Aorta (tissue), 5 donors: ENCODE results near the gene PCBP4. TPM values are rescaled to one million over a fixed set of nuclear protein-coding genes. Genes with fewer than 3 reads are reported as not detected.

Experiments used
- ATAC-seq: fragments of 200-7000 bp; cut with Tn5 transposase; one replicate; pipeline ENCODE4 v1.9.1; 2022; ENCODE audit warnings: moderate library complexity; ENCODE audit not compliant: low FRiP score
- DNase-seq, 2 donors: peaks; one replicate each; pipeline ENCODE4 v3.0.0-alpha.2; 2020
- H3K27ac ChIP-seq, 2 donors: one replicate each; pipeline ENCODE4 v1.5.1; 2013; ENCODE audit warnings: low read length in 2 of 2, mild to moderate bottlenecking in 2 of 2, moderate library complexity in 2 of 2, control low read depth in 1 of 2, inconsistent platforms in 1 of 2, low read depth in 1 of 2
- H3K27me3 ChIP-seq, 2 donors: one replicate each; pipeline ENCODE4 v1.6.1; 2013; ENCODE audit warnings: control low read depth in 1 of 2, low read length in 1 of 2, mild to moderate bottlenecking in 1 of 2, moderate library complexity in 1 of 2; ENCODE audit not compliant: insufficient read depth in 2 of 2, control insufficient read depth in 1 of 2
- H3K36me3 ChIP-seq, 2 donors: one replicate each; pipeline ENCODE4 v1.6.1; 2013; ENCODE audit warnings: control low read depth in 1 of 2, low read length in 1 of 2, mild to moderate bottlenecking in 1 of 2; ENCODE audit not compliant: insufficient read depth in 2 of 2, control insufficient read depth in 1 of 2
- H3K4me1 ChIP-seq, 2 donors: one replicate each; pipeline ENCODE4 v1.6.1; 2013; ENCODE audit warnings: low read length in 2 of 2, control low read depth in 1 of 2, mild to moderate bottlenecking in 1 of 2, moderate library complexity in 1 of 2; ENCODE audit not compliant: insufficient read depth in 2 of 2, control insufficient read depth in 1 of 2
- H3K4me3 ChIP-seq, 2 donors: one replicate each; pipeline ENCODE4 v1.5.1; 2013; ENCODE audit warnings: low read length in 2 of 2, control low read depth in 1 of 2, mild to moderate bottlenecking in 1 of 2
- H3K9me3 ChIP-seq: one replicate; pipeline ENCODE4 v1.6.1; 2013; ENCODE audit warnings: mild to moderate bottlenecking, low read length; ENCODE audit not compliant: control insufficient read depth
- WGBS, 2 donors: extraction: QIAGEN DNeasy Blood & Tissue Kit; methylation state at CpG; one replicate each; pipeline ENCODE4 v1.1.7; 2013; 5-methylcytosine and 5-hydroxymethylcytosine counted together
- intact Hi-C, 2 donors: fragments of 100-400 bp; cut with DNase I; formaldehyde crosslinking; loops; one replicate each; pipeline versions ENCODE4 v1.14.2 to v1.15.0; 2022
- polyA plus RNA-seq, 2 donors: library from polyadenylated mRNA; stranded (reverse); fragments of 200-250 nt; gene quantifications; one replicate each; pipeline ENCODE4 v1.2.3, GENCODE V29; 2013
- total RNA-seq, 2 donors: library from RNA; stranded (reverse); fragmentation: NEBNext Ultra II Directional; extraction: Animal tissue kit (Norgen Biotek cat#: 25700); gene quantifications; one replicate each; pipeline ENCODE4 v1.2.1, GENCODE V29; 2021
- donor health status: healthy with polysubstance abuse.
- donor health status: Bipolar disorder and iron deficiency.
- donor health status: DM: no; HTN: no; CAD: no.
- donor health status: DM: no; HTN: no; CAD: no.
- donor health status: DM: yes; HTN: yes; CAD: no.

PCBP4 gene
- total and polyA plus RNA-seq, 4 donors, result 29.4 to 124 (median 60.9) TPM

DNA sequence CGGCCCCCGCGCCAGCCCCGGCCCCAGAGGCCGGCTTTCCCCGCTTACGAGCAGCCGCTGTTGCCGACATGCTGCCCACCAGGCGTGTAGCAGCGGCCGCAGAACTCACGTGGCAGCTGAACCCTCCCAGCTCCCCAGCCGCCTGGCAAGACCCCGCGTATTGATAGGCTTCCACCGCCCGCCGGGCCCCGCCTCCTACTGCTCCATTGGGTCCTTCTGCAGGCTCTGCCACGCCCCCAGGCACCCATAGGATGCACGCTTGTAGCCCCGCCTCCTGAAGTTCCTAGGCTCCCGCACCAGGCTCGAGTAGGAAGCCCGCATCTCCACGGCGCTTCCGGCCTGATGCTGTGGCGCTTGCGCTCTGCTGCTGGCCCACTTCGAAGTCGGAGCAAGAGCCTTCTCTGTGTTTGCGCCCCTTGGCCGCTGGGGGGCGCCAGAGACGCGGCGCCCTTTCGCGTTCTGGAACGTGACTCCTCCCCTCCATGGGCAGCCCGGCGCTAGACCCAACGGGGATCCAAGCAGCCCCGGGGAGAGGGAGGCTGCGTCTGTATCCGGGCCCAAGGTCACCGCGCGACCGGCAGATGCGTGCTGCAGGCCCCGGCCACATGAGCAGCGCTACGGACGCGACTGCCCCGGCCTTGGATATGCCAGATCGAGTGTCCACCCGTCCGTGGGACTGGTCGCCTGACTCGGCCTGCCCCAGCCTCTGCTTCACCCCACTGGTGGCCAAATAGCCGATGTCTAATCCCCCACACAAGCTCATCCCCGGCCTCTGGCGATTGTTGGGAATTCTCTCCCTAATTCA lies 25.3 kb downstream of the PCBP4 start, which contains the start of the genes PARP3 and RRP9:
PARP3 (plus strand) TSS at position 566 of the 805 bp plus-strand sequence. CDS start 993 bp downstream, outside the sequence.
RRP9 (minus strand) TSS at position 107 of the 805 bp plus-strand sequence; CDS start at position 70, 37 bp downstream.
- 1% methylated on average over 67 of the region's 67 CpGs for WGBS, 2 donors

DNA sequence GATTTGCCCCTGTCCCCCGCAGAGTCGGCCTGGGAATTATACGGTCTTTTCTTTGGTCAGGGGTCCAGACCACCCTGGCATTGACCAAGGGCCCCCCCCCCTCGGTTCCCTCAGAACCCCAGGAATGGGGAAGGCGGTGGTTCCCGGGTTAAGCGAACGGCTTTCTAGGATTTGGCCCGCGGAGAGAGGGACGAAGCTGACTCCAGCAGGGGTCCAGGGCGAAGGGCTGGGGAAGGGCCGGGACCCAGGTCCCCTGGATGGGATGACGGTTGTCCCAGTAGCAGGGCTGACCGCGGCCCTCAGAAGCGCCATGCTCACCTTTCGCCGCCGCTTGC lies 25.8 kb downstream of the PCBP4 start:
- Histone ChIP-seq H3K4me3 (peak overlapping the region; percentile 64 to 72), H3K9me3 (no peaks in the 10 kb centered on the region), H3K27ac (no peak overlapping the region), H3K27me3 (no peaks in the 10 kb centered on the region), H3K4me1 (no peaks in the 10 kb centered on the region), H3K36me3 (peaks cover 0 to 2% of the 10 kb centered on the region in 2 donors)
- intact Hi-C loops, result no loop called here
- 0% methylated on average over 19 to 20 of the region's 20 CpGs for WGBS, 2 donors
- DNase-seq (no peak), ATAC-seq (no peak)

More for the DNA sequence above, 25.3 kb downstream of the PCBP4 start, which contains the start of the genes PARP3 and RRP9:
- Histone ChIP-seq H3K27ac (peak within 1 kb of the TSS; percentile 83 to 94), H3K9me3 (no peaks in the 10 kb centered on the region), H3K4me3 (peak within 1 kb of the TSS; percentile 64 to 72), H3K4me1 (no peaks in the 10 kb centered on the region), H3K27me3 (no peaks in the 10 kb centered on the region), H3K36me3 (peaks cover 0 to under 1% of the 10 kb centered on the region in 2 donors)
- DNase-seq (peak; percentile 100), ATAC-seq (peak; percentile 96)
- intact Hi-C loops, result loop anchor here in 1 of 2 donors (1.0 kb wide), 1 partner anchor 32 kb away; the partner anchor contains the start of gene ABHD14B

DNA sequence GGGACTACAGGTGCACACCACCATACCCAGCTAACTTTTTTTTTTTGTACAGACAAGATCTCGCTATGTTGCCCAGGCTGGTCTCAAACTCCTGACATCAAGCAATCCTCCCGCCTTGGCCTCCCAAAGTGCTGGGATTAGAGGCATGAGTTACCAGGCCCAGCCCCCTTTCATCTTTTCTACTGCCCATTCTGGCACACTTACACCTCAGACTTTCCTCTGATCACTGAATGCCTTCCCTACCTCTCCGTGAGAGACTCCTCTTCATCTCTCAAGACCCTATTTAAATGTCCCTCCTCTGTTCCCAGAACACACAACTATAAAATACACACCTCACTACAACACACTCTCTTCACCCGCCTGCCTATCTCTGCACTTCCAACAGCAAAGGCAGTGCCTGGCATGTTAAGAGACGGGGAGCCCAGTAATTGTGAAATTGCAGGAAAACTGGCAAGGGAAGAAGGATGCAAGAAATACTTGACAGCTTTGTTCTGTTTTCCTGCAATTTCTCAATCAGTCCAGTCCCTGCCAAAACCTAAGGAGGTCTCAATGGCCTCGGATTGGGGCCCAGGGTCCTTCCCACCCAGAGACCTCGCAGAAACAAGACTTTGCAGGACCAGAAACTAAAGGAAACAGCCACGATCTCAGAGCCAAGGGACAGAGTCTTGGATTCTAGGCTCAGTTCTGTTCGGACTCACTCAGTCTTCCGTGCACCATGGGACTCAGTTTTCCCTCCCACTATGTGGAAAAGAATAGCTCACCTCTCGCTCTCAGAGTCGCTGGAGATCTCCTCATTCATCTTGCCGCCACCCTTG lies 26.4 kb downstream of the PCBP4 start:
- ATAC-seq (no peak), DNase-seq (peak in 1 of 2 donors; percentile 49)
- intact Hi-C loops, result no loop called here
- Histone ChIP-seq H3K27me3 (no peaks in the 10 kb centered on the region), H3K4me1 (no peaks in the 10 kb centered on the region), H3K27ac (no peak overlapping the region), H3K4me3 (peak overlapping the region; percentile 64 to 72), H3K36me3 (peaks cover 0 to 2% of the 10 kb centered on the region in 2 donors), H3K9me3 (no peaks in the 10 kb centered on the region)
- WGBS, 2 donors, result 30 to 34% methylated on average over 13 of the region's 13 CpGs

DNA sequence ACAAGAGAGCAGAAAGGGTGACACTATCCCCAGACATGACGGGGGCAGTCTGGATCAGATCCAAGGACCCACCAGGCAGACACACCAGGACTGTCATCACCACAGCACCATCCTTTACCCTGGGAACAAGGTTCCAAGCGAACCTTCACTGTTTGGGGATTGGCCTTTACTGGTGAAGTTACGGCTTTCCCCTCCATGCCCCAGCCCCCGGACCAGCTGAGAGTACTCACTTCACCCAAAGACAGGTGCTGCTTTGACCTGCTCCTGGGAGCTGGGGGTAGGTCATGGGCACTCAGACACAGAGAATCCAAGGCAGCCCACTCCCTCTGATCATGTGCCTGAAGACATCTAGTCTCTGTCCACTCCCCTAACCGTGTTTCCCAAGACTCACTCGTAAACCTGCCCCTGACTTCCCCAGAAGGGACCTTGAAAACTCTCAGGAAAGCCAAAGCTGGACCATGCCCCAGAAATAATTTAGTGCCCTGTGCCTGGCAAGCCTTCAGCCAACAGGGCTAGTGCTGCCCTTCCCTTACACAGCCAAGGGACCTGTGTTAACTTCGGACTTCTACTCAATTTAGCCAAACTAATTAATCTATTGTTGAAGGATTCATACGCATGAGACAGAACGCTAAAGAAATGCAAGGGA lies 28.4 kb downstream of the PCBP4 start:
- Histone ChIP-seq H3K27me3 (no peaks in the 10 kb centered on the region), H3K4me3 (no peak overlapping the region), H3K27ac (no peak overlapping the region), H3K36me3 (peaks cover 0 to 8% of the 10 kb centered on the region in 2 donors), H3K4me1 (no peaks in the 10 kb centered on the region), H3K9me3 (no peaks in the 10 kb centered on the region)
- peak in 1 of 2 donors; percentile 46 for DNase-seq
- whole genome bisulfite sequencing, 2 donors, result 91 to 92% methylated on average over 9 of the region's 9 CpGs
- intact Hi-C loops, result no loop called here
- no peak for ATAC-seq

DNA sequence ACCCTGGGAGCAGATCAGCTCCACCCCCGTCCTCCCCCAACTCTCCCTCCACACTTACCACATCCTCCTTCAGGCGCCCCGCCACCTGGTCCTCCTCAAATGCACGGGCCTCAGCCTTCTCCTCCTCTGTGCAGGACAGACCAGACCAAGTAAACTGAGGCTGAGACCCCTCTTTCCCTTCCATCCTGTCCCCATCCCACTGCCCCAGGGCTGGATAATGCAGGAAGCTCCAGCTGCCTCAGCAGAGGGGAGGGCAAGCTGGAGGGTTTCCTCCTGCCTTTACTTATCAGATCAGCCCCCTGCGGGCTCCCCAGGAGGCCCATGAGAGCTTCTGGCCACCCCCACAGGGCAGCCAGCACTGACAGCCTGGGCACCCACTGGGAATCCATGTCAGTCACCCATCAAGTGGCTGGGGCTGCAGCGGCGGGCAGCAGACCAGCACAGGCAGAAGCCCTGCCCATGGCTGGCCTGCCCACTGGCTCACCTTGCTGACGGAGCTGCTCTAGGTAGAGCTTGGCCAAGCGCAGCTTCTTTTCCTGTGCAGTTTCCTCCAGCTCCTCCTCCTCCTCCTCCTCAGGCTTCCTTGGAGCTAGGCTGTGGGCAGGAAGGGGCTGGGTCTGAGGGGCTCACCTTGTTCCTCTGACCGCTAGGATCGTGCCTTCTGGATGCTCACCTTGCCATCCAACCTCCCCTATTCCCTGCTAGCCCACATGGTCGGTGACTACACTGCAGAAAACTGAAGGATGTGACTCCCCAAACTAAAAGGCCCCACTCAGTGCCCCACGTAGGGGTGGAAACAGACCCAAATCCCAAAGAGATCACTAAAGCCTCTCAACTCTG lies 29.4 kb downstream of the PCBP4 start:
- peaks cover 0 to 10% of the 10 kb centered on the region in 2 donors for H3K36me3 ChIP-seq
- peak; percentile 46 to 51 for DNase-seq
- no peak overlapping the region for H3K27ac ChIP-seq
- ATAC-seq, result no peak
- no peaks in the 10 kb centered on the region for H3K4me1 ChIP-seq
- no peaks in the 10 kb centered on the region for H3K27me3 ChIP-seq
- no peak overlapping the region for H3K4me3 ChIP-seq
- intact Hi-C loops, result no loop called here
- no peaks in the 10 kb centered on the region for H3K9me3 ChIP-seq
- WGBS, 2 donors, result 92% methylated on average over 13 of the region's 13 CpGs

DNA sequence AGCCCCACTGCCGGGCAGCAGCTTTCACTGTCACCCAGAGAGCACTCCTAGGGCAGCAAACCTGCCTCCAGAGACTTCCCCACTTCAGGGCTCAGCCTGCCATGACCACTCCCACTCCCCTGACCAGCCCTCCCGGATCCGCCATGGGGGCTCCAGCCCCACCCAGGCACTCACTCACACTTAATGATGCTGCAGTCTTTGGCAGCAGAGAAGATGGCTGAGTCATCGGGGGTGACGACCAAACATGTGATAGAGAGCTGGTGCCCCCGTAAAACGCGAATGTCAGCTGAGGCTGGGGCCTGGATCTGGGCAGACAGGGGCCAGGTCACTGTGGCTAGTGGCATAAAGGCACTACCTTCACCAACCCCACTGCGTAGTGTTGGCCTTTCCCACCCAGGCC lies 30.2 kb downstream of the PCBP4 start:
- 86 to 88% methylated on average over 9 of the region's 9 CpGs for WGBS, 2 donors
- peaks cover 0 to 12% of the 10 kb centered on the region in 2 donors for H3K36me3 ChIP-seq

DNA sequence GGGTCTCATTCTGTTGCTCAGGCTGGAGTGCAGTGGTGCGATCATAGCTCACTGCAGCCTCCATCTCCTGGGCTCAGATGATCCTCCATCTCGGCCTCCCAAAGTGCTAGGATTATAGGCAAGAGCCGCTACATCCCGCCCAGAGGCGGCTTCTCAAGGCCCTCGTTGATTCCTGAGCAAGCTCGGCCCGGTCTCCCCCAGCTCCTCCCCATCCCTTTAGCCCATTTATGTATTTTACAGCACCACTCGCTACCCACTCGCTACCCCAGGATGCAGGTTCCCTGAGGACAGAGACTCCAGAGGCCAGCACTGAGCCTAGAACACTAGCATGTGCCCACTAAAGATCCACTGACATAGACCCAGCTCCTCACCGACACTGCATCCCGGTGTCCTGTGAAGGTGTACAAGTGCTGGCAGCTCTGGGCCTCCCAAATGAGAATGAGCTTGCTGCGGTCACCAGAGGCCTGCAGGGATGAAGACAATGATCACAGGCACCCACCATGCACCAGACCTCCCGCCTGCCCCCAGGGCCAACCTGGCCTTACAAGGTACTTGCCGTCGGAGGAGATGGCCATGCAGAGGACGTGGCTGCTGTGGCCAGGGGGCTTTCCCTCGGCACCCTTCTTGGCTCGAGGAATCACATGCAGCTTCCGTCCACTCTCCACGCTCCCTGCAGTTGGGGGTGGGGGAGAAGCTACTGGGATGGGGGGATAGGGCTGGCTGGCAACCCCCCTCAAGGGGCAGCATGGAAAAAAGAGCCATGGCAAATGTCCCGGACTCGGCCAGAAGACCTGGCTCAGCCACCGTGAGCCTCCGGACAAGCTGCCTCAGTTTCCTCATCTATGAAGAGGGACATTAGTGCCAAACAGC lies 31.1 kb downstream of the PCBP4 start:
- DNase-seq (peak in 1 of 2 donors; percentile 72), ATAC-seq (no peak)
- intact Hi-C loops, result no loop called here
- H3K27me3 ChIP-seq, result no peaks in the 10 kb centered on the region
- peaks cover 0 to 12% of the 10 kb centered on the region in 2 donors for H3K36me3 ChIP-seq
- H3K4me1 ChIP-seq, result no peaks in the 10 kb centered on the region
- 96% methylated on average over 25 of the region's 25 CpGs for WGBS, 2 donors
- H3K9me3 ChIP-seq, result no peaks in the 10 kb centered on the region
- no peak overlapping the region for H3K4me3 ChIP-seq
- no peak overlapping the region for H3K27ac ChIP-seq

More for the DNA sequence above, 30.2 kb downstream of the PCBP4 start:
- no peak overlapping the region for H3K4me3 ChIP-seq
- no peak overlapping the region for H3K27ac ChIP-seq
- ATAC-seq (no peak), DNase-seq (peak in 1 of 2 donors; percentile 51)
- no peaks in the 10 kb centered on the region for H3K9me3 ChIP-seq
- H3K4me1 ChIP-seq, result no peaks in the 10 kb centered on the region
- intact Hi-C loops, result no loop called here
- no peaks in the 10 kb centered on the region for H3K27me3 ChIP-seq
